ENCODE results near the gene SLC12A2. TPM values are rescaled to one million over a fixed set of nuclear protein-coding genes. Genes with fewer than 3 reads are reported as not detected.

Gene SLC12A2
- total and polyA plus RNA-seq, 2 donors (not counting 1 experiment from before 2014, with no cell fraction given): 3.1 to 28.7 TPM

- no peaks in the 10 kb centered on the region for H3K4me1 Mint-ChIP-seq
- no peak for TF ChIP-seq CTCF (IDR thresholded peaks at IDR 0.05)
- TF ChIP-seq EZH2 (IDR thresholded peaks at IDR 0.05; ENCODE audit: borderline replicate concordance, insufficient read depth, low read depth, low read length, poor library complexity, severe bottlenecking): no peak
- no peaks in the 10 kb centered on the region for H3K27me3 Mint-ChIP-seq
- Histone ChIP-seq H2AFZ (ENCODE audit: insufficient read depth, low read depth, low read length, poor library complexity, severe bottlenecking) (no peak overlapping the region), H3K9me3 (ENCODE audit: control extremely low read depth in 1 of 3, control insufficient read depth in 2 of 3, insufficient read depth in 1 of 3, low read length in 2 of 3) (no peaks in the 10 kb centered on the region), H4K20me1 (ENCODE audit: control insufficient read depth, insufficient read depth, low read length, poor library complexity, severe bottlenecking) (no peaks in the 10 kb centered on the region), H3K27ac (ENCODE audit: low read length in 2 of 2) (no peak overlapping the region), H3K36me3 (replicated peaks in 1 of 2; ENCODE audit: control extremely low read depth in 1 of 2, control insufficient read depth in 1 of 2, extremely low read depth in 1 of 2, insufficient read depth in 2 of 2, low read length in 1 of 2) (peaks cover 0 to 3% of the 10 kb centered on the region in 2 experiments), H3K9ac (ENCODE audit: low read length) (no peak overlapping the region), H3K27me3 (replicated peaks in 1 of 4; ENCODE audit: control extremely low read depth in 1 of 4, control insufficient read depth in 3 of 4, insufficient read depth in 4 of 4, low read length in 3 of 4) (no peaks in the 10 kb centered on the region), H3K4me3 (ENCODE audit: control extremely low read depth in 1 of 5, extremely low read depth in 1 of 5, insufficient read depth in 1 of 5, low read depth in 2 of 5, low read length in 4 of 5) (no peak overlapping the region), H3K4me2 (replicated peaks; ENCODE audit: low read depth, low read length, poor library complexity, severe bottlenecking) (no peak overlapping the region), H3K4me1 (ENCODE audit: control insufficient read depth in 2 of 2, insufficient read depth in 2 of 2, low read length in 2 of 2) (no peaks in the 10 kb centered on the region), H3K79me2 (ENCODE audit: control insufficient read depth, insufficient read depth, low read length) (no peaks in the 10 kb centered on the region)
- ATAC-seq (ENCODE audit: low read depth): no peak
- peaks cover 2% of the 10 kb centered on the region for H3K9me3 Mint-ChIP-seq (ENCODE audit: insufficient read depth)
- H3K4me3 Mint-ChIP-seq: no peak overlapping the region
- CTCF ChIA-PET: no interaction called here
- intact Hi-C loops (cut with micrococcal nuclease): no loop called here
- H3K27ac Mint-ChIP-seq: no peak overlapping the region
- POLR2A ChIA-PET: no interaction called here
- no CpG with 5 or more reads among the region's 1 CpG for WGBS (ENCODE audit: insufficient coverage)
- DNase-seq: no peak
Measured at GRCh38 chr5:128172102-128172501, 88.5 kb downstream of the SLC12A2 start.

GRCh38 chr5:128174951-128175350 lies 91.4 kb downstream of the SLC12A2 start:
- POLR2A ChIA-PET: no interaction called here
- DNase-seq (no peak), ATAC-seq (ENCODE audit: low read depth) (no peak)
- Mint-ChIP-seq H3K9me3 (ENCODE audit: insufficient read depth) (peaks cover 2% of the 10 kb centered on the region), H3K4me1 (no peaks in the 10 kb centered on the region), H3K4me3 (no peak overlapping the region), H3K27ac (no peak overlapping the region), H3K27me3 (no peaks in the 10 kb centered on the region)
- no peaks in the 10 kb centered on the region for H3K27me3 ChIP-seq (replicated peaks in 1 of 4; ENCODE audit: control extremely low read depth in 1 of 4, control insufficient read depth in 3 of 4, insufficient read depth in 4 of 4, low read length in 3 of 4)
- 100% methylated on average over 1 of the region's 2 CpGs for WGBS (ENCODE audit: insufficient coverage)
- H3K9me3 ChIP-seq (ENCODE audit: control extremely low read depth in 1 of 3, control insufficient read depth in 2 of 3, insufficient read depth in 1 of 3, low read length in 2 of 3): no peaks in the 10 kb centered on the region
- intact Hi-C loops (cut with micrococcal nuclease): no loop called here
- H3K4me3 ChIP-seq (ENCODE audit: control extremely low read depth in 1 of 5, extremely low read depth in 1 of 5, insufficient read depth in 1 of 5, low read depth in 2 of 5, low read length in 4 of 5): no peak overlapping the region
- TF ChIP-seq CTCF (IDR thresholded peaks at IDR 0.05) (no peak), EZH2 (IDR thresholded peaks at IDR 0.05; ENCODE audit: borderline replicate concordance, insufficient read depth, low read depth, low read length, poor library complexity, severe bottlenecking) (no peak)
- no peaks in the 10 kb centered on the region for H3K4me1 ChIP-seq (ENCODE audit: control insufficient read depth in 2 of 2, insufficient read depth in 2 of 2, low read length in 2 of 2)
- no peaks in the 10 kb centered on the region for H3K79me2 ChIP-seq (ENCODE audit: control insufficient read depth, insufficient read depth, low read length)
- no peak overlapping the region for H2AFZ ChIP-seq (ENCODE audit: insufficient read depth, low read depth, low read length, poor library complexity, severe bottlenecking)
- H3K27ac ChIP-seq (ENCODE audit: low read length in 2 of 2): no peak overlapping the region
- no peak overlapping the region for H3K9ac ChIP-seq (ENCODE audit: low read length)
- no peaks in the 10 kb centered on the region for H4K20me1 ChIP-seq (ENCODE audit: control insufficient read depth, insufficient read depth, low read length, poor library complexity, severe bottlenecking)
- H3K36me3 ChIP-seq (replicated peaks in 1 of 2; ENCODE audit: control extremely low read depth in 1 of 2, control insufficient read depth in 1 of 2, extremely low read depth in 1 of 2, insufficient read depth in 2 of 2, low read length in 1 of 2): peaks cover 3 to 5% of the 10 kb centered on the region in 2 experiments
- CTCF ChIA-PET: no interaction called here
- H3K4me2 ChIP-seq (replicated peaks; ENCODE audit: low read depth, low read length, poor library complexity, severe bottlenecking): no peak overlapping the region
